ENCODE results near the gene ACKR4.

DNA sequence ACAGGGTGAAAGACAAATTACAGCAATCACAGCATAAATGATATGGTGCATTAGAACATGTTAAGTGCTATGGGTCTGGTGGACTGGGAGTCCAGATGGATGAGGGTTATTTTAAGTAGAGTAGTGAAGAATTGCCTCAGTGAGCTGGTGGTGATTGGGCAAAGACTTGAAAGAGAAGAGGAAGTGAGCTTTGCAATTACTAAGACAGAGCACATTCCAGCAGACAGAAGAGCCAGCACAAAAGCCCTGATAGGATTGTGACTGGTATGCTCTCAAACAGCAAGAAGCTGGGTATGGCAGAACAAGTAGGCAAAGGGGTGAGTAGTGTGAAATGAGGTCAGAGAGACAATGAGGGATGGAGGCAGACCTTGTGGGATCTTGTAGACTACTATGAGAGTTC is 2.1 kb upstream of the ACKR4 start:
- TF ChIP-seq EZH2 (IDR thresholded peaks at IDR 0.05; ENCODE audit: insufficient read depth, poor library complexity, severe bottlenecking) (no peak), EZH2phosphoT487 (IDR thresholded peaks at IDR 0.05; ENCODE audit: insufficient read depth, low read depth) (no peak)
